H1 (cell line): ENCODE results near the gene ACTG1. TPM values are rescaled to one million over a fixed set of nuclear protein-coding genes. Genes with fewer than 3 reads are reported as not detected.

Source experiments
- CTCF ChIA-PET: fragments of 300-600 bp; sonication (Branson Sonifier 250); formaldehyde crosslinking; loops from one replicate; lab custom pipeline; 2021; ENCODE audit not compliant: partially characterized antibody; lab: Charles Lee
- POLR2A ChIA-PET: fragments of 300-600 bp; sonication (Branson Sonifier 250); formaldehyde crosslinking; loops from one replicate; lab custom pipeline; 2021; ENCODE audit warnings: inconsistent platforms; ENCODE audit not compliant: partially characterized antibody; lab: Charles Lee
- DNase-seq, 2 experiments: peaks; one replicate each; pipeline versions ENCODE4 v3.0.0 to v3.0.0-alpha.2; 2010 to 2022; ENCODE audit warnings: low spot score in 2 of 2, low read depth in 1 of 2, mixed read lengths in 1 of 2
- FAIRE-seq: peaks from 2 replicates; lab custom pipeline; 2011; peaks lifted over from hg19 to GRCh38; lab: Jason Lieb, UNC
- H2AFZ ChIP-seq: 2 replicates; pipeline ENCODE4 v1.8.1; 2012; ENCODE audit warnings: low read length, inconsistent platforms
- H2AK5ac ChIP-seq: 2 replicates; pipeline ENCODE4 v1.6.1; 2013; ENCODE audit warnings: low read depth, low read length
- H2BK120ac ChIP-seq: replicated peaks from 2 replicates; pipeline ENCODE3; 2013; ENCODE audit warnings: low read depth, low read length, inconsistent platforms
- H2BK12ac ChIP-seq: 2 replicates; pipeline ENCODE4 v1.6.1; 2013; ENCODE audit warnings: low read depth, low read length
- H2BK15ac ChIP-seq: 2 replicates; pipeline ENCODE4 v1.6.1; 2013; ENCODE audit warnings: low read length
- H2BK20ac ChIP-seq: 2 replicates; pipeline ENCODE4 v1.6.1; 2013; ENCODE audit warnings: low read length
- H2BK5ac ChIP-seq: 2 replicates; pipeline ENCODE4 v1.6.1; 2013; ENCODE audit warnings: low read depth, low read length
- H3K14ac ChIP-seq: 2 replicates; pipeline ENCODE4 v1.6.1; 2013; ENCODE audit warnings: inconsistent platforms; ENCODE audit not compliant: insufficient read length
- H3K18ac ChIP-seq: 2 replicates; pipeline ENCODE4 v1.6.1; 2013; ENCODE audit warnings: low read length; ENCODE audit errors: extremely low read depth
- H3K23ac ChIP-seq: 2 replicates; pipeline ENCODE4 v1.6.1; 2013; ENCODE audit warnings: inconsistent platforms; ENCODE audit not compliant: insufficient read length
- H3K23me2 ChIP-seq: 2 replicates; pipeline ENCODE4 v1.6.1; 2013; ENCODE audit warnings: low read depth, low read length
- H3K27ac ChIP-seq: 2 replicates; pipeline ENCODE4 v1.6.1; 2011; ENCODE audit warnings: low read depth, low read length, inconsistent platforms
- H3K27me3 ChIP-seq, 4 experiments: replicated peaks in 1 of 4; 1 replicate in 1 of 4; 2 replicates in 3 of 4; pipeline versions ENCODE4 v1.6.1 to v1.8.1; 2011 to 2013; ENCODE audit warnings: low read length in 3 of 4, mild to moderate bottlenecking in 3 of 4, inconsistent platforms in 2 of 4, mixed read lengths in 2 of 4, moderate library complexity in 1 of 4; ENCODE audit not compliant: control insufficient read depth in 3 of 4, insufficient read depth in 3 of 4; ENCODE audit errors: extremely low read depth in 1 of 4
- H3K36me3 ChIP-seq, 4 experiments: 2 replicates each; pipeline versions ENCODE4 v1.6.1 to v1.8.1; 2011 to 2013; ENCODE audit warnings: mild to moderate bottlenecking in 4 of 4, low read length in 3 of 4, moderate library complexity in 2 of 4, control low read depth in 1 of 4, inconsistent platforms in 1 of 4; ENCODE audit not compliant: insufficient read depth in 4 of 4, control insufficient read depth in 2 of 4
- H3K4ac ChIP-seq: replicated peaks from 2 replicates; pipeline ENCODE3; 2013; ENCODE audit warnings: low read length, low read depth, mixed read lengths, inconsistent platforms; ENCODE audit not compliant: insufficient read length
- H3K4me1 ChIP-seq, 4 experiments: replicated peaks in 1 of 4; 1 replicate in 1 of 4; 2 replicates in 3 of 4; pipeline versions ENCODE4 v1.6.1 to v1.8.1; 2011 to 2013; ENCODE audit warnings: low read length in 3 of 4, inconsistent platforms in 2 of 4, mixed read lengths in 1 of 4; ENCODE audit not compliant: insufficient read depth in 4 of 4, control insufficient read depth in 3 of 4
- H3K4me2 ChIP-seq, 2 experiments: 2 replicates each; pipeline versions ENCODE4 v1.6.1 to v1.8.1; 2011 to 2013; ENCODE audit warnings: low read depth in 2 of 2, low read length in 2 of 2, control low read depth in 1 of 2, inconsistent platforms in 1 of 2, mild to moderate bottlenecking in 1 of 2; ENCODE audit not compliant: insufficient read depth in 1 of 2
- H3K4me3 ChIP-seq, 4 experiments: fragments of 200-600, 300-600 bp in 1 of 4; sonication (generic), shearing (Covaris generic), sonication (Bioruptor Twin) in 1 of 4; 2 replicates each; pipeline versions ENCODE4 v1.5.1 to v1.8.1; 2011 to 2016; ENCODE audit warnings: low read length in 4 of 4, low read depth in 3 of 4, control low read depth in 2 of 4, inconsistent platforms in 2 of 4, mild to moderate bottlenecking in 2 of 4, mixed read lengths in 1 of 4, moderate library complexity in 1 of 4; ENCODE audit not compliant: insufficient read depth in 2 of 4; ENCODE audit errors: extremely low read depth in 1 of 4
- H3K56ac ChIP-seq: replicated peaks from 2 replicates; pipeline ENCODE3; 2013; ENCODE audit warnings: low read depth, mild to moderate bottlenecking, mixed read lengths, low read length, inconsistent platforms; ENCODE audit not compliant: insufficient read length
- H3K79me1 ChIP-seq: 2 replicates; pipeline ENCODE4 v1.6.1; 2013; ENCODE audit warnings: low read depth, low read length, control low read depth
- H3K79me2 ChIP-seq, 2 experiments: 2 replicates each; pipeline versions ENCODE4 v1.6.1 to v1.8.1; 2012 to 2013; ENCODE audit warnings: low read length in 2 of 2, mild to moderate bottlenecking in 2 of 2, inconsistent platforms in 1 of 2; ENCODE audit not compliant: insufficient read depth in 2 of 2, control insufficient read depth in 1 of 2
- H3K9ac ChIP-seq, 4 experiments: replicated peaks in 1 of 4; 1 replicate in 1 of 4; 2 replicates in 3 of 4; pipeline versions ENCODE4 v1.6.1 to v1.8.1; 2011 to 2013; ENCODE audit warnings: low read depth in 3 of 4, low read length in 3 of 4, control low read depth in 2 of 4, mild to moderate bottlenecking in 2 of 4, moderate library complexity in 2 of 4, inconsistent platforms in 1 of 4; ENCODE audit errors: extremely low read depth in 1 of 4
- H3K9me3 ChIP-seq, 2 experiments: 2 replicates each; pipeline versions ENCODE4 v1.6.1 to v1.8.1; 2012 to 2013; ENCODE audit warnings: mild to moderate bottlenecking in 2 of 2, moderate library complexity in 2 of 2, control low read depth in 1 of 2, inconsistent platforms in 1 of 2, low read depth in 1 of 2, low read length in 1 of 2, mixed read lengths in 1 of 2; ENCODE audit not compliant: insufficient read depth in 2 of 2
- H4K20me1 ChIP-seq, 2 experiments: replicated peaks in 1 of 2; 2 replicates each; pipeline versions ENCODE3 to v1.8.1; 2011 to 2013; ENCODE audit warnings: inconsistent platforms in 2 of 2, low read length in 2 of 2, mild to moderate bottlenecking in 1 of 2; ENCODE audit not compliant: insufficient read depth in 2 of 2, control insufficient read depth in 1 of 2
- H4K5ac ChIP-seq: 2 replicates; pipeline ENCODE4 v1.6.1; 2013; ENCODE audit warnings: low read length, low read depth, mixed read lengths, inconsistent platforms; ENCODE audit not compliant: insufficient read length
- H4K8ac ChIP-seq: 2 replicates; pipeline ENCODE4 v1.8.0; 2013; ENCODE audit warnings: mild to moderate bottlenecking, moderate library complexity, low read length, inconsistent platforms; ENCODE audit not compliant: insufficient read depth; ENCODE audit errors: extremely low read depth
- H4K91ac ChIP-seq: replicated peaks from 2 replicates; pipeline ENCODE3; 2013; ENCODE audit warnings: low read length, mixed read lengths, inconsistent platforms; ENCODE audit not compliant: insufficient read length
- TAF1 ChIP-seq: IDR thresholded peaks from 2 replicates; pipeline ENCODE4 v1.6.1; 2011; ENCODE audit warnings: mild to moderate bottlenecking, low read depth, low read length
- TCF12 ChIP-seq: IDR thresholded peaks from 2 replicates; pipeline ENCODE4 v1.6.1; 2011; ENCODE audit warnings: low read depth, mild to moderate bottlenecking, low read length
- WGBS, 2 experiments: shearing (Covaris generic) in 1 of 2; methylation state at CpG; one replicate each; pipeline versions ENCODE4 v1.1.6 to v1.1.7; 2013 to 2015; ENCODE audit warnings: low lambda C conversion rate in 2 of 2, mixed read lengths in 2 of 2, inconsistent platforms in 1 of 2, low coverage in 1 of 2, missing lambda C conversion rate in 1 of 2; ENCODE audit not compliant: insufficient replicate concordance in 2 of 2, insufficient coverage in 1 of 2, insufficient read length in 1 of 2; ENCODE audit errors: extremely low coverage in 1 of 2, missing lambda C conversion rate in 1 of 2; 5-methylcytosine and 5-hydroxymethylcytosine counted together
- polyA plus RNA-seq, 7 experiments: library from polyadenylated mRNA; depleted of rRNA in 3 of 7; stranded (reverse) in 5 of 7; unstranded in 2 of 7; fragments of >200 nt in 5 of 7; fragments of 200-250 nt in 2 of 7; gene quantifications; 1 replicate in 5 of 7; 2 replicates in 1 of 7; 4 replicates in 1 of 7; pipeline versions ENCODE4 v1.2.1 to v1.2.3, GENCODE V29; 2011 to 2013; ENCODE audit warnings: missing spikeins in 2 of 7, mixed read lengths in 2 of 7
- total RNA-seq: library from RNA; stranded (reverse); fragmentation: NEBNext Ultra II Directional; extraction: Animal tissue kit (Norgen Biotek cat#: 25700); gene quantifications from 2 replicates; pipeline ENCODE4 v1.2.1, GENCODE V29; 2021

The ACTG1 gene
- total and polyA plus RNA-seq, 2 of the 8 experiments (the other 6 are each of a cell fraction or from before 2014, with no cell fraction given): 3,535 to 5,010 TPM

GRCh38 chr17:81539961-81540675, 27.5 kb upstream of the ACTG1 start:
- Histone ChIP-seq H2BK15ac (no peak overlapping the region), H3K4me2 (no peak overlapping the region), H2BK20ac (no peak overlapping the region), H3K56ac (no peak overlapping the region), H2AFZ (no peak overlapping the region), H3K9me3 (no peaks in the 10 kb centered on the region; a peak in 1 of 4 replicates), H3K23ac (no peak overlapping the region), H4K20me1 (peaks cover 2 to 11% of the 10 kb centered on the region in 2 experiments), H4K5ac (no peak overlapping the region), H3K4ac (no peak overlapping the region), H3K18ac (no peak overlapping the region), H3K9ac (no peak overlapping the region), H3K14ac (no peak overlapping the region), H2BK12ac (no peak overlapping the region), H3K27me3 (peaks cover 8 to 15% (median 12%) of the 10 kb centered on the region in 4 experiments; a peak in 6 of 7 replicates), H2BK120ac (no peak overlapping the region), H4K91ac (no peak overlapping the region), H3K36me3 (peaks cover 2 to 13% (median 9%) of the 10 kb centered on the region in 4 experiments; a peak in 6 of 8 replicates), H3K4me3 (no peak overlapping the region), H2BK5ac (no peak overlapping the region)
- FAIRE-seq: no peak
- 94% methylated on average over 27 of the region's 28 CpGs; no CpG with 5 or more reads in 1 of the 2 experiments for WGBS, 2 experiments
- CTCF ChIA-PET: interaction anchor here (1.4 to 2.5 kb wide), 2 partner anchors 12 to 17 kb away, joined by 4 to 6 read pairs; partner anchors contain the start of gene FAAP100
- TF ChIP-seq TCF12: no peak
- no peak for TF ChIP-seq TAF1
- TF ChIP-seq, all 59 proteins: peak for 0
- H2AK5ac ChIP-seq: no peak overlapping the region
- peaks cover 7% of the 10 kb centered on the region; the same call in 1 of the 2 replicates for H3K23me2 ChIP-seq
- no peak overlapping the region for H3K27ac ChIP-seq
- H3K79me2 ChIP-seq: no peaks in the 10 kb centered on the region
- peaks cover 3% of the 10 kb centered on the region; the same call in 1 of the 2 replicates for H3K79me1 ChIP-seq
- DNase-seq: no peak
- POLR2A ChIA-PET: interaction anchor here (0.7 to 5.9 kb wide), 4 partner anchors 11 to 90 kb away, joined by 3 to 125 read pairs (median 44); partner anchors contain the start of genes ACTG1, FAAP100 and FSCN2
- H3K4me1 ChIP-seq: peaks cover 0 to 11% (median 5%) of the 10 kb centered on the region in 4 experiments; a peak in 5 of 7 replicates
- H4K8ac ChIP-seq: peak overlapping the region; percentile 68; the same call in 1 of the 2 replicates
